NCI-H526 treated with DMSO at 0.1 percent for 48 hours (cell line): ENCODE data around the gene DPF3.
A peak's percentile ranks its signal among the peaks of the same experiment; 100 is the strongest.

Experiments used
- DNase-seq: peaks from one replicate; lab custom pipeline; 2025; lab: John Stamatoyannopoulos, UW

Gene DPF3

GRCh38 chr14:72893636-72894322, at the start of gene DPF3:
TSS of gene DPF3 (minus strand) at chr14:72894101. CDS start at chr14:72894088, 13 bp downstream.
- peak; percentile 86 for DNase-seq

DNA sequence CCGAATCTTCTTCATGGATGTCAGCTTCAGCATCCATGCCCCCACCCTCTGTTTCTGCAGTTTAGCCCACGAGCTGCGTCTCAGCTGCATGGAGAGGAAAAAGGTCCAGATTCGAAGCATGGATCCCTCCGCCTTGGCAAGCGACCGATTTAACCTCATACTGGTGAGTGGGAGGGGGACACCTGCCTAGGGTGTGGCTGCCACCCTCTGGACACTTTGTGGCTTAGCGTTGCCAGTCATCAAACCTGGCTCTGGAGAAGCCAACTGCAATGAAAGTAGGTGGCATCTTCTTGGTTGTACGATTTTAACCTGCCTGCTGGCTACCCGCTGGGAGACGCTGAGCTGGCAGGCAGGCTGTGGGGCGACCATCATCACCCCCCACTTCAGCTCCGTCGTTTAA, 49.0 kb upstream of the DPF3 start:
- DNase-seq, result no peak

DNA sequence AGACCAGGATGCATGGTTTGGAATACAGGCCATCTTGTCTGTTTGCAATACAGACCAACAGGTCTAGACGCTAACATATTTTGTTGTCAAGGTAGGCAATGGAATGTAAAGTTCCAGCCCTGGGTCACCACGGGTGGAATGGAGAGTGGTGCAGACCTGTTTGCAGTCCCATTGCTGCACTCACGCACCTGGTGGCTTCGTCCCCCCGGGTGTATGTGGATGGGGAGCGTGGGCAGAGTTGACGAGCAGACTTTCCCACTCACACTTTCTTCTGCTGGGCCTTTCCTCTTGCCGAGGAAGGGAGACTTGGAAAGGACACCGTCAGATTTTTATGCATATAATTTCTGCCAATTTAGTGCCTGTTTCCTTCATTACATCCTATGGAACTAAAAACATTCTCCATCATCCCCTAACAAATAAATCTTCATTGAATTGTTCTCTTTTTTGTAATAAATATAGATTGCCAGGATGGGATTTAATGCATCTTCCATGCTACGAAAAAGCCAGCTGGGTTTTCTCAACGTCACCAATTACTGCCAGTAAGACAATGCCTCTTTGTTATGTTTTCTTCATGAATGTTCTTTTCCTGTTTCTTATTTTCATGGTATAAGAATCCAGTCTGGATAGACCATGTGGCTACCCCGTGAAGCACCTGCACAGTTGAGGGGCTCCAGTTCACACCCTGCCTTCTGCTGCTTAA, 47.5 kb upstream of the DPF3 start:
- no peak for DNase-seq

DNA sequence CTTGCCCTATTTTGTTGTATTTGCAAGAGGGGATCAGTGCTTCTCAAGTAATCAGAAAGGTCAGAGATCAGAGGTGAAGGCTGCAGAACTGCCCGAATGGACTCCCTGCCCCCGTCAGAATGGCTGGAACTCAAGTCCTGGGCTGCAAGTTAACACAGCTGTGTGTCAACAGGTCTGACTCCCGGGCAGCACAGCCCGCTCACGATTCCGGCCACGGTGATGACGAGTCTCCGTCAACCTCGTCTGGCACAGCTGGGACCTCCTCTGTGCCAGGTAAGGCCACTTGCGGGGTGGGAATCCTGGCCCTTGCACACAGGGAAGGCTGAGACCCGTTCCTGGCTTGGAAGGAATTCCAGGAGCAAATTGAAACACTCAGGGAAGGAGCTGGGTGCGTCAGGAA, 45.7 kb upstream of the DPF3 start:
- no peak for DNase-seq

DNA sequence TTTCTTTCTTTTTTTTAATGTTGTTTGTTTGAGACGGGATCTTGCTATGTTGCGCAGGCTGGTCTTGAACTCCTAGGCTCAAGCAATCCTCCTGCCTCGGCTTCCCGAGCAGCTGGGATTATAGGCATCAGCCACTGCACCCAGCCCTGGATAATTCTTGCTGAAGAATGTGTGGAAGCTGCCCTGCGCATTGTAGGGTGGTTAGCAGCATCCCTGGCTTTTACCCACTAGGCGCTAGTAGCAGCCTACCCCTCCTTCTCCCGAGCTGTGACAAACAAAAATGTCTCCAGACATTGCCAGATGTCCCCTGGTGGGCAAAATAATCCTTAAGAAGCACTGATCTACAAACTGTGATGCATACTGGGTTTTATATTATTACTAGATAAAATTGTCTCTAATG, 39.0 kb upstream of the DPF3 start:
- DNase-seq, result no peak

- no peak for DNase-seq
Measured at GRCh38 chr14:72929316-72930080, 35.6 kb upstream of the DPF3 start.

GRCh38 chr14:72928872-72929271, 35.0 kb upstream of the DPF3 start:
- DNase-seq, result no peak

GRCh38 chr14:72926292-72927028, 32.6 kb upstream of the DPF3 start, which contains the start of gene DCAF4:
TSS of gene DCAF4 (plus strand) at chr14:72926464. CDS start at chr14:72937979, 11,515 bp downstream.
- DNase-seq, result peak; percentile 97

DNA sequence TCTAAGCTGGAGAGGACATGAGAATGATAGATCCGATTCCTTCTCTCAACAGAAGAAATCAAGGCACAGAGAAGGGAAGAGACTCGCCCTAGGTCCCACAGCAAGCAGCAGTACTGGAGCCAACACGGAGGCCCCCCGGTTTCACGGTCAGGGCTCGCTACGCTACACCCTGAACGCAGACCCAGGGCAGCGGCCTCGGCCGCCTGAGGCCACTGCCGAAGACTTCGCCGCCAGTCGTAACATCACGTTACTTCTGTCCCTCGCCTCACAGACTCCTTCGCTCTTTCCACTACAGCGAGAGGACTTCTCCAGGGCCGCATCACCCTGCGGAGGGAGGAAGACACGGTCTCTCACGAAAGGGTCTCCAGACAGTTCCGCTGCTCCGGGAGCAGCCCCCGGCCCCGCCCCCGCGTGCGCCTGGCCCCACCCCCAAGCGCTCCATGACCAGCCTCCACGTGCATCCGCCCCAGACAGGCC, 32.0 kb upstream of the DPF3 start:
- no peak for DNase-seq

- DNase-seq, result no peak
Measured at GRCh38 chr14:72925171-72925759, 31.4 kb upstream of the DPF3 start.

DNA sequence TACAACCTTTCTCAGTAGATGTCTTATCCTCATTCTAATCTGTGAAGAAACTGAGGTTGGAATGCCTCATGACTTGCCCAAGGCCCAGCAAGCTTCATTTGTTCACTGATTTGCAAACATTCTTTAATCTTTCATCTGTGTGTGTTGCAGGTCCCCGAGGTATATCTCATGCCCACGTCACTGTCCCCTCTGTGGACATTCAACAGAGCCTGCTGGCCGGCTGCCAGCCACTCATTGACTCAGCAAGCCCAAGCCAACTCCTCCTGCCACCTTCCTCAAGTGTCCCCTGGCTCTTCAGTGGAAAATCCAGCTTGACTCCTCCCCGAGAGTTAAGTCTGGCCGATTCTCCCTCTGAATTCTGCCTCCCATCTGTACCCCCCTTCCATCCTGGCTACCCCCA, 30.4 kb upstream of the DPF3 start:
- DNase-seq, result no peak

DNA sequence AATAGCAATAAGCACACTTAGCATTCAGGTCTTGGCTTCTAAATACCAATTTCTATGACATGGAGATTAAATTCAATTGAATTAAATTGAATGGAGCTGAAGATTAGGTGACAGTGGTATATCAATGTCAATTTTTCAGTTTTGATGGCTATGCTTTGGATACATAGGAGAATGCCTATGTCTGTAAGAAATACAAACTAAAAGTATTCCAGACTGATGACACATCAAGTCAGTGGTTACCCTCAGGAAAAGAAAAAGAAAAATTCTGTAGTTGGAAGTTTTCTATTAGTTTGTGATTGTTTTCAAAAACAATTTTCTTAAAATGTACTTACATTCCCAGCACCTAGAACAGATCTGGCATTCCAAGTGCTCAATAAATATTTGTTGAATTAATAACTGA, 27.5 kb upstream of the DPF3 start:
- no peak for DNase-seq

GRCh38 chr14:72920008-72920407, 26.1 kb upstream of the DPF3 start:
- DNase-seq, result no peak

DNA sequence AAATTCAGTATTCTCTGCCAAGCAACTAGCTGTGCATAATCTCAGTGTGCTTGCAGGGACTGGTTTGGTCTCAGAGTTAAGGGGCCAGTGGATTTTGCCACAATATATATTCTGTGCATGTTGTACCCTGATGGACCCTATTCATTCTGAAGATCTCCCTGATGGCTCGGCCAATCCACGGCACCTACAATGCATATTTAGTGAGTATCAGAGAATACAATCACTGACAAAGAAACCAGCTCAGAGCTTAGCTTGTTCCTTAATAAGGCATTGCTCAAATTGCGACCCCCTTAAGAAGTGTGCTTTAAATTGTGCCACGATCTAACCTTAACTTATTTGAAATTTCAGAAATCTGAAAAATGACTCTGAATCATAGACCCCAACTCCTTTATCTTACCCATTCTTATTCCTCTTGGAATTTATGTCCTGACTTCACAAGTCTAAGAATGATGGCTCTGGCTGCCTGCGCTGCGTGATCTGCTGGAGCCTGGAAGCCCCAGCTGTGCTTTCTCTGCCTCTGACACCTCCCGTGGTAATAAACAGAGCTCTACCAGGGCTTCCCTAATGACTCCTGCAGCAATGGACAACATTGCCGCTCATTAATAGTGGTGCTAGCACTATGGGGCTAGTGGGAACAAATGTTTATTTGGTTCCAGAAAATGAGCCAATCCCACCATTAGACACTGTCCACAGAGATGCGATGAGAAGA, 23.3 kb upstream of the DPF3 start:
- no peak for DNase-seq

DNA sequence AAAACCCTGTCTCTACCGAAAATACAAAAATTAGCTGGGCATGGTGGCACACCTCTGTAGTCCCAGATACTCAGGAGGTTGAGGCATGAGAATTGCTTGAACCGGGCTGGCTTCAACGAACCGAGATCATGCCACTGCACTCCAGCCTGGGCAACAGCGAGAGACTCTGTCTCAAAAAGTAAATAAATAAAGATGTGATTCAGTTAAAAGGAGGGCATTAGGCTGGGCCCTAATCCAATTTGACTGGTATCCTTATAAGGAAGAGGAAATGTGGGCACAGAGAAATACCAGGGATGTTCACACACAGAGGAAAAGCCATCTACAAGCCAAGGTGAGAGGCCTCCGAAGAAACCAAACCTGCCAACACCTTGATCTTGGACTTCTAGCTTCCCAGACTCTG, 22.3 kb upstream of the DPF3 start:
- no peak for DNase-seq

DNA sequence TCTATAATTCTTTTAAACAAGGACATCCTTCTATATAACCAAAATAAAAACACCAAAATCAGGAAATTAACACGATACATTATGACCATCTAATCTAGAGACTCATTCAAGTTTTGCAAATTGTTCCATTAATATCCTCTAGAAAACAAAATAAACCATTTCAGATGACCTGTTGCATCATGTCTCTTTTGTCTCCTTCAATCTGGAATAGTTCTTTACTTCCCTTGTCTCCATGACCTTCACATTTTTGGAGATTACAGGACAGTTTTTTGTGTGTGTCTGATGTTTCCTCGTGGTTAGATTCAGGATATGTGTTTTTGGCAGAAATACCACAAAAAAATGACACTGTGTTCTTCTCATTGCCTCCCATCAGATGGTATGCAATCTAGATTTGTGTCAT, 19.9 kb upstream of the DPF3 start:
- no peak for DNase-seq

DNA sequence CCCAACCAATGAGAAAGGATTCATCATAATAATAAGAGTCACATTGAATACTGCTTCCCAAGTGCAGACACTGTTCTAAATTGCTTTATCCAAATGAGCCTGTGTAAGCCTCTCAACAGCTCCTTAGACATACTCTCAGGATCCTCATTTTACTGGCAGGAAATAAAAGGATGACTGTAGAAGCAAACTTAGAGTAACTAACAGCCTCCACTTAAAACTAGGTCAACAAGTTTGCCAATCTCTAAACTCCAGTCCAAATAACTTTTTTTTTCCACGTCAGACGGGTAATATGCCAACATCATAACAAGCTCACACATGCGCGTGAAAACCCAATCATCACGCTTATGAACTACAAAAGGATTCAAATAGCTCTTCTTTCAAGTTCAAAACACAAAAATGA, 15.3 kb upstream of the DPF3 start:
- no peak for DNase-seq

DNA sequence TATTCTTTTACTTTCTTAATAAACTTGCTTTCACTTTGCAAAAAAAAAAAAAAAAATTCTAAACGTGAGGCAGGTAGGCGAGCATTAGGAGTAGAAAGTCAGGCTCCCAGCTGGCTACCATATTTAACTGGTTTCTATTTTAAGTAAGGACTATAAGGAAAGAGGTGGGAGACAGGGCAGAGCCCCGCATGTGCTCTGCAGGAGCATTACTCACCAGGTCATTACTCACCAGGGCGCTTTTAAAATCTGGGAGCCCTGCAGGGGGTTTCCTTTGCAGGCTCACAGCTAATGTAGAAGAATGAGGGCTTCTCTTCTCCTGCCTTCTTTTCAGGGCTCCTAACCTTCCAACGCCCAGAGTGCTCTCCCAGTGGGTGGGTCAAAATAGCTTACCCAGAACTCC, 14.0 kb upstream of the DPF3 start:
- no peak for DNase-seq

GRCh38 chr14:72906879-72907278, 13.0 kb upstream of the DPF3 start:
- no peak for DNase-seq

GRCh38 chr14:72906316-72906715, 12.4 kb upstream of the DPF3 start:
- DNase-seq, result no peak
